PC-9 (cell line): ENCODE data around the gene XAF1. TPM values are rescaled to one million over a fixed set of nuclear protein-coding genes. Genes with fewer than 3 reads are reported as not detected.
"Not testable (repeated sequence)": the region's sequence is repeated elsewhere in the genome, so short reads cannot be mapped to it uniquely, and the experiment has no call there.

ENCODE experiments used
- BruUV-seq: library from RNA; stranded (reverse); fragments of 400-500 nt; replicated peaks from 2 replicates; lab custom pipeline; 2021; lab: Mats Ljungman, UMichigan
- CTCF ChIA-PET: fragments of 300-600 bp; sonication (Branson Sonifier 250); formaldehyde crosslinking; loops from one replicate; lab custom pipeline; 2022; ENCODE audit warnings: antibody characterized with exemption; lab: Charles Lee
- POLR2A ChIA-PET: fragments of 300-600 bp; sonication (Branson Sonifier 250); formaldehyde crosslinking; loops from one replicate; lab custom pipeline; 2022; ENCODE audit warnings: antibody characterized with exemption; ENCODE audit not compliant: unreplicated experiment; lab: Charles Lee
- DNase-seq, 2 experiments: peaks; one replicate each; pipeline versions ENCODE4 v3.0.0 to v3.0.0-alpha.2; 2015 to 2022; ENCODE audit warnings: mixed read lengths in 1 of 2
- H2AFZ ChIP-seq: fragments of 200-600 bp; sonication (generic); 2 replicates; pipeline ENCODE4 v1.8.1; 2017; ENCODE audit warnings: antibody characterized with exemption
- H3F3A ChIP-seq: fragments of 200-600 bp; sonication (generic); 2 replicates; pipeline ENCODE4 v1.8.1; 2017; ENCODE audit warnings: antibody characterized with exemption, mild to moderate bottlenecking, low read depth; ENCODE audit not compliant: insufficient read depth
- H3K27ac ChIP-seq: fragments of 200-600 bp; sonication (generic); 2 replicates; pipeline ENCODE4 v1.6.1; 2016; ENCODE audit warnings: mixed run types
- H3K27me3 ChIP-seq: fragments of 200-600 bp; sonication (generic); 2 replicates; pipeline ENCODE4 v1.6.1; 2016; ENCODE audit warnings: low read depth, mixed run types; ENCODE audit not compliant: insufficient read depth
- H3K36me3 ChIP-seq: fragments of 200-600 bp; sonication (generic); 2 replicates; pipeline ENCODE4 v1.6.1; 2016; ENCODE audit warnings: low read depth, mixed run types
- H3K4me1 ChIP-seq: fragments of 200-600 bp; sonication (generic); replicated peaks from 2 replicates; pipeline ENCODE4 v1.6.1; 2016; ENCODE audit warnings: mixed run types; ENCODE audit not compliant: insufficient read depth
- H3K4me2 ChIP-seq: fragments of 200-600 bp; sonication (generic); 2 replicates; pipeline ENCODE4 v1.6.1; 2017; ENCODE audit warnings: mixed run types
- H3K4me3 ChIP-seq: fragments of 200-600 bp; sonication (generic); 2 replicates; pipeline ENCODE4 v1.6.1; 2016; ENCODE audit warnings: mixed run types
- H3K79me2 ChIP-seq: fragments of 200-600 bp; sonication (generic); 2 replicates; pipeline ENCODE4 v1.6.1; 2017; ENCODE audit warnings: low read depth, mixed run types
- H3K9me2 ChIP-seq: fragments of 200-600 bp; sonication (generic); 2 replicates; pipeline ENCODE4 v1.8.1; 2017; ENCODE audit warnings: mild to moderate bottlenecking; ENCODE audit not compliant: insufficient read depth
- H3K9me3 ChIP-seq: fragments of 200-600 bp; sonication (generic); 2 replicates; pipeline ENCODE4 v1.8.1; 2016; ENCODE audit warnings: low read depth; ENCODE audit not compliant: insufficient read depth
- H4K20me1 ChIP-seq: fragments of 200-600 bp; sonication (generic); 2 replicates; pipeline ENCODE4 v1.8.1; 2017; ENCODE audit not compliant: insufficient read depth
- EZH2 ChIP-seq: fragments of 200-600 bp; sonication (generic); IDR thresholded peaks from 2 replicates; pipeline ENCODE4 v1.8.0; 2017; ENCODE audit warnings: antibody characterized with exemption, low read depth
- intact Hi-C: fragments of 100-400 bp; cut with micrococcal nuclease; formaldehyde crosslinking; loops from one replicate; pipeline ENCODE4 v1.10.0; 2022; ENCODE audit not compliant: unreplicated experiment
- total RNA-seq: library from RNA; stranded (reverse); gene quantifications from 2 replicates; pipeline ENCODE4 v1.2.3, GENCODE V29; 2021
- TF ChIP-seq, protein P1 (sequence below): fragments of 200-600 bp; sonication (generic); conservative IDR thresholded peaks from 2 replicates; pipeline ENCODE4 v1.6.1; 2017; ENCODE audit warnings: mixed run types, antibody characterized with exemption, mild to moderate bottlenecking, moderate library complexity

Gene XAF1
- total RNA-seq, 1 experiment from 2014 or later: 27.6 TPM

DNA sequence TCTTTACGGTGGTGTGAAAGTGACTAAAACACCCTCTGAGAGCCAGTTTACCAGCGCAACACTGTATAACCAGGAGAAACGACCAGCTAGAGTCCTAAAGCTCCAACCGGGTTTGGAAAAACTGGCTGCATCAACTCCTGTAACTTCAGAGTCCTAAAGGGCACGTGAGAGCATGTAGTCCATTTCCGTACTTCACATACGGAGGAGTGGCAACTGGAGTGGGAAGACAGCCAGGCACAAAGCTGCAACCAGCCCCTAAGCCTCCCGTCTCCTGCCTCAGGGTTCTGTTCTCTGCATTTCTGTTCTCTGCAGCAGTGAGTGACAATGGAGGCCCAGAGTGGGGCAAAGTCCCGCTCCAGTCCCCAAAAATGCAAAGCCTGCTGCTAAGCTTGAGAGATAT lies 56.4 kb downstream of the XAF1 start:
- Histone ChIP-seq H3K4me1 (0 out of 2 replicates have a peak, but pooled peaks cover 6% of the 10 kb centered on the region), H4K20me1 (no peaks in the 10 kb centered on the region), H3K36me3 (no peaks in the 10 kb centered on the region), H3K4me2 (no peak overlapping the region), H3K27ac (no peak overlapping the region), H2AFZ (no peak overlapping the region), H3K4me3 (no peak overlapping the region), H3K79me2 (no peaks in the 10 kb centered on the region), H3K27me3 (no peaks in the 10 kb centered on the region), H3K9me2 (no peaks in the 10 kb centered on the region), H3F3A (no peaks in the 10 kb centered on the region), H3K9me3 (no peaks in the 10 kb centered on the region)
- CTCF ChIA-PET: no interaction called here
- intact Hi-C loops: no loop called here
- TF ChIP-seq EZH2: no peak
- TF ChIP-seq, protein P1, sequence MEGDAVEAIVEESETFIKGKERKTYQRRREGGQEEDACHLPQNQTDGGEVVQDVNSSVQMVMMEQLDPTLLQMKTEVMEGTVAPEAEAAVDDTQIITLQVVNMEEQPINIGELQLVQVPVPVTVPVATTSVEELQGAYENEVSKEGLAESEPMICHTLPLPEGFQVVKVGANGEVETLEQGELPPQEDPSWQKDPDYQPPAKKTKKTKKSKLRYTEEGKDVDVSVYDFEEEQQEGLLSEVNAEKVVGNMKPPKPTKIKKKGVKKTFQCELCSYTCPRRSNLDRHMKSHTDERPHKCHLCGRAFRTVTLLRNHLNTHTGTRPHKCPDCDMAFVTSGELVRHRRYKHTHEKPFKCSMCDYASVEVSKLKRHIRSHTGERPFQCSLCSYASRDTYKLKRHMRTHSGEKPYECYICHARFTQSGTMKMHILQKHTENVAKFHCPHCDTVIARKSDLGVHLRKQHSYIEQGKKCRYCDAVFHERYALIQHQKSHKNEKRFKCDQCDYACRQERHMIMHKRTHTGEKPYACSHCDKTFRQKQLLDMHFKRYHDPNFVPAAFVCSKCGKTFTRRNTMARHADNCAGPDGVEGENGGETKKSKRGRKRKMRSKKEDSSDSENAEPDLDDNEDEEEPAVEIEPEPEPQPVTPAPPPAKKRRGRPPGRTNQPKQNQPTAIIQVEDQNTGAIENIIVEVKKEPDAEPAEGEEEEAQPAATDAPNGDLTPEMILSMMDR: no peak
- DNase-seq: no peak
- POLR2A ChIA-PET: no interaction called here
- BruUV-seq: no TSS peak

DNA sequence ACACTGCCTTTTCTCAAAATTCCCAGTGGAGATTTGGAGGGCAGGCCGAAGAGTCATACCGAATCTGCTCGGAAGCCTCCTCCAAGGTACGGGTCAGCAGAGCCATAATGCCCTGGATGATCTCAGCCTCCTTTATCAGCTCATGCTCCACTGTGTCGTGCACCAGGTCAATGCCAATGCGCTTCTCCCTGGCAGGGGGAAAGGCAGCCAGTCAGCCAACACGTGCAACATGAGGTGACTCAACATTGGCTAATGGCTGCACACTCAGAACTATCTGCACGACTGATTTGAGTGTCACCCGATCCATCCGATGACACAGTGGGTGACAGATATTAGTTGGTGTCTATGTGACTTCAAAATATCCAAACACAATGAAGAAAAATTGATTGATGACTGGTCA lies 59.9 kb downstream of the XAF1 start:
- no peaks in the 10 kb centered on the region for H3K27me3 ChIP-seq
- H3K4me3 ChIP-seq: no peak overlapping the region
- H3K27ac ChIP-seq: no peak overlapping the region
- H3F3A ChIP-seq: no peaks in the 10 kb centered on the region
- intact Hi-C loops: no loop called here
- no peak for TF ChIP-seq EZH2
- TF ChIP-seq, protein P1: no peak
- no peak for DNase-seq
- no peaks in the 10 kb centered on the region for H3K9me2 ChIP-seq
- H3K79me2 ChIP-seq: no peaks in the 10 kb centered on the region
- H3K4me2 ChIP-seq: no peak overlapping the region
- H2AFZ ChIP-seq: no peak overlapping the region
- POLR2A ChIA-PET: no interaction called here
- BruUV-seq: no TSS peak
- no peaks in the 10 kb centered on the region for H3K4me1 ChIP-seq
- CTCF ChIA-PET: no interaction called here
- no peaks in the 10 kb centered on the region for H4K20me1 ChIP-seq
- H3K9me3 ChIP-seq: no peaks in the 10 kb centered on the region
- no peaks in the 10 kb centered on the region for H3K36me3 ChIP-seq

DNA sequence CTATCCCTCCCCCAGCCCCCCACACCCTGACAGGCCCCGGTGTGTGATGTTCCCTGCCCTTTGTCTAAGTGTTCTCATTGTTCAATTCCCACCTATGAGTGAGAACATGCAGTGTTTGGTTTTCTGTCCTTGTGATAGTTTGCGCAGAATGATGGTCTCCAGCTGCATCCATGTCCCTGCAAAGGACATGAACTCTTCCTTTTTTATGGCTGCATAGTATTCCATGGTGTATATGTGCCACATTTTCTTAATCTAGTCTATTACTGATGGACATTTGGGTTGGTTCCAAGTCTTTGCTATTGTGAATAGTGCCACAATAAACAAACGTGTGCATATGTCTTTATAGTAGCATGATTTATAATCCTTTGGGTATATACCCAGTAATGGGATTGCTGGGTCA lies 60.5 kb downstream of the XAF1 start:
- intact Hi-C loops, DNase-seq, BruUV-seq, CTCF ChIA-PET, H2AFZ ChIP-seq, H3K27ac ChIP-seq, H3K4me3 ChIP-seq, H3K27me3 ChIP-seq, H3F3A ChIP-seq, POLR2A ChIA-PET, H3K9me3 ChIP-seq, H3K79me2 ChIP-seq, H3K9me2 ChIP-seq, H3K36me3 ChIP-seq, H3K4me2 ChIP-seq, H4K20me1 ChIP-seq, H3K4me1 ChIP-seq: not testable (repeated sequence)

DNA sequence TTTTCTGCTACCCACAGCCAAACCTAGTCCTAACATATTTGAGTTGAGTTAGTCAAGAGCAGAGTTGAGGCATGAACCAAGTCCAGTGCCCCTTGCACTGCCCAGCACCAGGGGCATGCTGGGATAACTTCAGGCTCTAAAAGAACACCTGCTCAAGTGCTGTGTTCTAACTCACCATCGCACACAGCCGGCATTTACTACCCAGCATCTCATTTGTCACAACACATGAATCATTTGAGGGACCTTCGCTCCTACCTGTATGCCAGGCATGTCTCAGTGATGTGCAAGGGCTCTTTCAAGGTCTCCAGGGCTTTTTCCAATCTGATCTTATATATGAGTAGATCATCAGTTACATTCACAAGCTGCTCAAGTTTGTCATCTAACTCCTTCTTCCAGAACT lies 63.1 kb downstream of the XAF1 start:
- Histone ChIP-seq H3K27ac (no peak overlapping the region), H3K36me3 (no peaks in the 10 kb centered on the region), H3K9me3 (no peaks in the 10 kb centered on the region), H2AFZ (no peak overlapping the region), H3K4me1 (peaks cover 20% of the 10 kb centered on the region), H3K4me3 (no peak overlapping the region), H4K20me1 (no peaks in the 10 kb centered on the region), H3K79me2 (no peaks in the 10 kb centered on the region), H3F3A (peaks cover 18% of the 10 kb centered on the region), H3K27me3 (no peaks in the 10 kb centered on the region), H3K9me2 (no peaks in the 10 kb centered on the region), H3K4me2 (no peak overlapping the region)
- TF ChIP-seq, protein P1: no peak
- TF ChIP-seq EZH2: no peak
- intact Hi-C loops: no loop called here
- ChIA-PET POLR2A (no interaction called here), CTCF (no interaction called here)
- no TSS peak for BruUV-seq
- DNase-seq: no peak
